ENCODE data around the gene TPSB2.

DNA sequence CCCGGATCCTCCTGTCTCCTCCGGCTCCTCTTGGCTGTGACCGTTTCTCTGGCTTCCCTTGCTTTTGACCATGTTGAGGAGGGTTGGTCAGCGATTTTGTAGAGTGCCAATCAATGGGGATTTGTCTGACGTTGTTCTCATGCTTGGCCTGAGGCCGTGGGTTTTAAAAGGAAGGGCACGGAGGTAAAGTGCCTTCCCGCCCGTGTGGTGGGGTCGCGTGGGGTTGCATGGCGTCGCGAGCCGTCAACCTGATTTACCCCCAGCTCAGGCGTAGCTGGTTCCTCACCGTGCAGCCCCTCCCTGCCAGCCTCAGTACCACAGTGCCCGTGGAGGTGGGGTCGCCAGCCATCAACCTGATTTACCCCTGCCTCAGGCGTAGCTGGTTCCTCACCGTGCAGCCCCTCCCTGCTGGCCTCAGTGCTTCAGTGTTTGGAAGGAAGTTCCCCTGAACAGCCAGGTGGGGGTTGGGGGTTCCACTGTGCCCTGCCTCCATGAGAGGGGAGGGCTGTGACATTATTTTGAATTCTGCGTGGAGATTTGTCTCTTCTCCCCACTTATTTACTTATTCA lies 15.6 kb upstream of the TPSB2 start:
- TF ChIP-seq, protein P1, sequence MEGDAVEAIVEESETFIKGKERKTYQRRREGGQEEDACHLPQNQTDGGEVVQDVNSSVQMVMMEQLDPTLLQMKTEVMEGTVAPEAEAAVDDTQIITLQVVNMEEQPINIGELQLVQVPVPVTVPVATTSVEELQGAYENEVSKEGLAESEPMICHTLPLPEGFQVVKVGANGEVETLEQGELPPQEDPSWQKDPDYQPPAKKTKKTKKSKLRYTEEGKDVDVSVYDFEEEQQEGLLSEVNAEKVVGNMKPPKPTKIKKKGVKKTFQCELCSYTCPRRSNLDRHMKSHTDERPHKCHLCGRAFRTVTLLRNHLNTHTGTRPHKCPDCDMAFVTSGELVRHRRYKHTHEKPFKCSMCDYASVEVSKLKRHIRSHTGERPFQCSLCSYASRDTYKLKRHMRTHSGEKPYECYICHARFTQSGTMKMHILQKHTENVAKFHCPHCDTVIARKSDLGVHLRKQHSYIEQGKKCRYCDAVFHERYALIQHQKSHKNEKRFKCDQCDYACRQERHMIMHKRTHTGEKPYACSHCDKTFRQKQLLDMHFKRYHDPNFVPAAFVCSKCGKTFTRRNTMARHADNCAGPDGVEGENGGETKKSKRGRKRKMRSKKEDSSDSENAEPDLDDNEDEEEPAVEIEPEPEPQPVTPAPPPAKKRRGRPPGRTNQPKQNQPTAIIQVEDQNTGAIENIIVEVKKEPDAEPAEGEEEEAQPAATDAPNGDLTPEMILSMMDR (IDR thresholded peaks at IDR 0.05; ENCODE audit: insufficient read depth, low read depth, low read length), result no peak
- no peak for TF ChIP-seq EZH2 (IDR thresholded peaks at IDR 0.05; ENCODE audit: insufficient read depth, low read length)

Measured in astrocyte (in vitro differentiated cells and primary cell).